Glutamatergic neuron (in vitro differentiated cells): ENCODE data around the gene SLA2. TPM values are rescaled to one million over a fixed set of nuclear protein-coding genes. Genes with fewer than 3 reads are reported as not detected.

Source experiments
- DNase-seq: peaks from one replicate; pipeline ENCODE4 v3.0.0; 2022
- H3K27ac Mint-ChIP-seq: one replicate; pipeline ENCODE4 v1.8.0; 2020; ENCODE audit warnings: mild to moderate bottlenecking, mixed read lengths, inconsistent platforms; ENCODE audit not compliant: unreplicated experiment
- H3K27me3 Mint-ChIP-seq: one replicate; pipeline ENCODE4 v1.8.0; 2020; ENCODE audit warnings: mild to moderate bottlenecking, moderate library complexity, mixed read lengths, inconsistent platforms; ENCODE audit not compliant: unreplicated experiment
- H3K36me3 Mint-ChIP-seq: one replicate; pipeline ENCODE4 v1.8.0; 2020; ENCODE audit warnings: mild to moderate bottlenecking, mixed read lengths, inconsistent platforms; ENCODE audit not compliant: unreplicated experiment
- H3K4me1 Mint-ChIP-seq: one replicate; pipeline ENCODE4 v1.8.0; 2020; ENCODE audit warnings: mild to moderate bottlenecking, low read depth, mixed read lengths, inconsistent platforms; ENCODE audit not compliant: unreplicated experiment
- H3K4me3 Mint-ChIP-seq: one replicate; pipeline ENCODE4 v1.8.0; 2020; ENCODE audit warnings: mild to moderate bottlenecking, mixed read lengths, inconsistent platforms; ENCODE audit not compliant: unreplicated experiment
- H3K9me3 Mint-ChIP-seq: one replicate; pipeline ENCODE4 v1.8.0; 2020; ENCODE audit warnings: mild to moderate bottlenecking, moderate library complexity, mixed read lengths, inconsistent platforms; ENCODE audit not compliant: unreplicated experiment
- CTCF ChIP-seq: fragments of 200-600 bp; sonication (generic); IDR thresholded peaks from one replicate; pipeline ENCODE4 v1.5.0; 2021; ENCODE audit not compliant: partially characterized antibody, unreplicated experiment
- total RNA-seq: library from RNA; stranded (reverse); fragmentation: NEBNext Ultra II Directional; extraction: Animal tissue kit (Norgen Biotek cat#: 25700); gene quantifications from one replicate; pipeline ENCODE4 v1.2.1, GENCODE V29; 2021; ENCODE audit not compliant: unreplicated experiment

SLA2 gene
- total RNA-seq, 1 donor from 2014 or later = not detected

DNA sequence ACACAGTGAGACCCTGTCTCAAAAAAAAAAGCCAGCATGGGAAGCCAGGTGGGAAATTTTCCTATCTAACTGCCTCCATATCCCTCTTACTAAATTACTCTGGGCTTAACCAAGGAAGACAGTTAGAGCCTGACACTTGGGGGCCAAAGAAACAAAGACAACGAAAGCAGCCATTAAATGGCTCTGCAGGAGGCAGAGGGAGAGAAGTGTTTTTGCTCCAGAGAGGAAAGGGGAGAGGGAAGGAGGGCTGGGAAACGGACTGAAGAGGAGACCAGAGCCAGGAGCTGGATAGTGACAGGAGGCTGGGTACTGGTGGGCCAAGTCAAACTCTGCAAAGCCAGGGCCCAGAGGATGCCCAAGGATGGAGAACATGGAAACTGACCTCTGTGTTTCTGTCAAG lies 83.3 kb downstream of the SLA2 start:
- TF ChIP-seq CTCF = no peak
- Mint-ChIP-seq H3K27me3 (peaks cover 3% of the 10 kb centered on the region), H3K4me3 (no peak overlapping the region), H3K36me3 (peaks cover 5% of the 10 kb centered on the region), H3K4me1 (no peaks in the 10 kb centered on the region), H3K9me3 (peaks cover 6% of the 10 kb centered on the region), H3K27ac (no peak overlapping the region)
- DNase-seq = no peak

Other genes starting within 250 kb of the SLA2 start
- 2.0 TPM for gene MYL9, start 104.7 kb downstream of the SLA2 start, total RNA-seq
- gene TGIF2, start 72.6 kb downstream of the SLA2 start, total RNA-seq = 10.1 TPM
- 48.9 TPM for gene RAB5IF, start 40.4 kb downstream of the SLA2 start, total RNA-seq
- gene NDRG3, start 99.9 kb upstream of the SLA2 start, total RNA-seq = 31.8 TPM
- gene DSN1, start 127.6 kb upstream of the SLA2 start, total RNA-seq = 6.4 TPM
- not detected for gene TLDC2, start 229.9 kb upstream of the SLA2 start, total RNA-seq